Fibroblast of villous mesenchyme (primary cell): ENCODE results near the gene VPS16. TPM values are rescaled to one million over a fixed set of nuclear protein-coding genes. Genes with fewer than 3 reads are reported as not detected.

Experiments
- DNase-seq: peaks from one replicate; pipeline ENCODE4 v3.0.0-alpha.2; 2010; ENCODE audit warnings: low read depth
- H3K4me3 ChIP-seq: 2 replicates; pipeline ENCODE4 v1.5.1; 2011; ENCODE audit warnings: low read depth, mild to moderate bottlenecking, low read length
- CTCF ChIP-seq: IDR thresholded peaks from 2 replicates; pipeline ENCODE4 v1.5.1; 2012; ENCODE audit warnings: low read depth, mild to moderate bottlenecking, low read length; ENCODE audit not compliant: insufficient read depth
- total RNA-seq: library from RNA; depleted of rRNA; stranded (reverse); fragments of >200 nt; gene quantifications from 2 replicates; pipeline ENCODE4 v1.2.3, GENCODE V29; 2012

The VPS16 gene
- total RNA-seq, 1 donor = 51.0 TPM

GRCh38 chr20:2899243-2899642, 58.7 kb downstream of the VPS16 start:
- TF ChIP-seq CTCF = no peak
- H3K4me3 ChIP-seq = no peak overlapping the region
- DNase-seq = no peak

GRCh38 chr20:2900845-2901592, 60.5 kb downstream of the VPS16 start:
- H3K4me3 ChIP-seq = no peak overlapping the region
- DNase-seq = no peak
- TF ChIP-seq CTCF = no peak

- no peak for TF ChIP-seq CTCF
- DNase-seq = no peak
- H3K4me3 ChIP-seq = no peak overlapping the region
These were observed 61.7 kb downstream of the VPS16 start for GRCh38 chr20:2902291-2902690.

GRCh38 chr20:2902818-2903217, 62.3 kb downstream of the VPS16 start:
- no peak for DNase-seq
- no peak overlapping the region for H3K4me3 ChIP-seq
- TF ChIP-seq CTCF = no peak

GRCh38 chr20:2903686-2904085, 63.1 kb downstream of the VPS16 start:
- no peak for TF ChIP-seq CTCF
- no peak for DNase-seq
- H3K4me3 ChIP-seq = no peak overlapping the region

- no peak overlapping the region for H3K4me3 ChIP-seq
- no peak for TF ChIP-seq CTCF
- DNase-seq = no peak
These were observed 67.0 kb downstream of the VPS16 start for GRCh38 chr20:2907519-2907918.

GRCh38 chr20:2909953-2910352, 69.4 kb downstream of the VPS16 start:
- H3K4me3 ChIP-seq = no peak overlapping the region
- DNase-seq = no peak
- no peak for TF ChIP-seq CTCF
